GM18858 (cell line): Measurements from ENCODE around the gene CTSW.

Source experiments
- ATAC-seq: cut with Tn5 transposase; IDR thresholded peaks from one replicate; pipeline ENCODE4 v1.9.1; 2021; ENCODE audit not compliant: unreplicated experiment

Gene CTSW

GRCh38 chr11:65855927-65856363 lies 23.7 kb upstream of the CTSW start:
- ATAC-seq, result no peak

DNA sequence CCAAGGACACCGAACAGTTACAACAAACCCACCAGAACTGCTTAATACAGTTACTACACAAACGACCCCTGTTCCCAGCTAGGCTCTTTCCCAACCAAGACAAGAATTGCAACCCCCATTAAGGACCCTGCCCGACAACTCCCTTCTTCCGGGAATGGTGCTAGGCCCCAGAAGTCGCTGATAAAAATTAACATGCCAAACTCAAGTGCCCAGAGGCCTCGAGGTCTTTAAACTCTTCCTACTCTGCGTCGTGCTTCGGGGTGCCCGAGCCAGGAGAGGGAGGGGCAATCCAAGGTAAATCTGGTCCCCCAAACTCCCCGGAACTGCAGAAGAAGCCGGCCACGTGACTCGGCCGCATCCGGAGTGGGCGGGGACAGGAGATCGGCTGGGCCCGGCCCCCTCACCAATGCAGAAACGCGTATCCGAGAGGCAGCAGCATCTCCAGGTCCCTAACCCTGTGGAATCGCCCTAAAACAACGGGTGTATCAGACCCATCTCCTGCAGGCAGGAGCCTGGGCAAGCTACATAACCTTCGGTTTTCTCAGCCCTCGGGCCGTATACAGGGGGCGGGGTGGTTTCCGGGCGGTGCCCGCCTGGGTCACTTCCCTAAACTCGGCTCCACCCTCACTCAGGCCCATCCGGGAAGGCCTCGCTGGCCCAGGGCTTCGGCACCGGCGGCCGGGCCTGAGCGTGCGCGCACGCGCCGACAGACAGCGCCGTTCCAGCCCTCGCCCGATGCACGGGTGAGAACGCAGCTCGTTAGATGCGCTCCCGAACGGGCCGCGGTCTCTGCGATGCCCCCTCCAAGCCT lies 22.7 kb upstream of the CTSW start:
- no peak for ATAC-seq

DNA sequence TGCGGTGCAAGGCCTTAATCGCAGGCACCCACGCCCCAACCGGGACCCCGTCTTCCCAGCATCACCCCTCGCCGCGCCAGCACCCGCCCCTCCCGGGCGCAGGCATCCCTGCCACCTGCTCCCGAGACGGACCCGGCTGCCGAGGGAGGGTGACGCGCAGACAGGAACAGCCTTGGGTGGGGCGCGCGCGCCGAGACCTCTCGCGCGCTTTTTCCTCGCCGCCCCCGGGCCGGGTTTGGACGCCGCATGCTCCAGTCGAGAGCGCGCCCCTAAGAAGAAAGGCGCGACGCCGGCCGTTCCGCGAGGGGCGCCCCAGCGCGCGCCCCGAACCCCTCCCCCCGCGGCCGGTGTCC lies 22.2 kb upstream of the CTSW start:
- ATAC-seq, result no peak

DNA sequence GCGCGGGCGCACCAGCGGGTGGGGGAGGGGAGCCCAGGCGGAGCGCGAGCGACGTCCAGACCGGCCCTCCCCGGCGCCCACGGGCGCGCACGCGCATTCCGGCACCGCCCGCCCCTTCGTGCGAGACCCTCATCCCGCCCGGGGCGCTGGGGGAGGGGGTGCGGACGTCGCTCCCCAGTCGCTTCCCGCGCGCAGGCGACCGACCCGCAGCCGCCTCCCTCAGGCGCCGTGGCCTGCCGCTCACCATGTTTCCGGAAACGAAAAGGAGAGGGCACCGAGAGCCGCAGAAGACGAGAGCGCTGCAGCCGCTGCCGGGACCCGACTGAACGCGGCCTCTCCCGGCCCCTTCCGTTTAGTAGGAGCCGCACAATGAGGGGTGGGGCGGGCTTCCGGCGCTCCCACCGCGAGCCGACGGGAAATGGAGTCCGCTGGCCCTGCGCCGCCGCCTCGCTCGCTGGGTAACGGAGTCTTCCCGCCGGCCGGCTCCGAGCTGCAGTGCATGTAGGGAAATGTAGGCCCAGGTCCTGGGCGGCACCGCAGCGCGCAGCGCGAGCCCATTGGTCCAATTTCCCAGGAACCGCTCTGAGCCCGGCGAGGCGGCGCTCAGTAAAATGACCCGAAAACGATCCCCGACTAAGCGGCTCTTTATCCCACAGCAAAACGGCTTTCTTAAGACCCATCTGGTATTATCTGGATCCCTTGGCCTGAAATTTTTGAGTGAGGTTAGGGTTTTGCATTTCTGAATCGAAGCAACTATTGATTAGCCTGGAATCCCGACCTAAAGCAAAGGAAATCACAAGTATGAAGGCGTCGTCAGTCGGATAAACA lies 21.6 kb upstream of the CTSW start, which contains the start of gene CFL1:
Gene CFL1, minus strand, starts transcription at position 328 of the 828 bp plus-strand sequence. Its CDS starts 81 bp downstream, at position 247.
- ATAC-seq, result no peak

GRCh38 chr11:65858681-65859087 lies 21.0 kb upstream of the CTSW start:
- ATAC-seq, result no peak

DNA sequence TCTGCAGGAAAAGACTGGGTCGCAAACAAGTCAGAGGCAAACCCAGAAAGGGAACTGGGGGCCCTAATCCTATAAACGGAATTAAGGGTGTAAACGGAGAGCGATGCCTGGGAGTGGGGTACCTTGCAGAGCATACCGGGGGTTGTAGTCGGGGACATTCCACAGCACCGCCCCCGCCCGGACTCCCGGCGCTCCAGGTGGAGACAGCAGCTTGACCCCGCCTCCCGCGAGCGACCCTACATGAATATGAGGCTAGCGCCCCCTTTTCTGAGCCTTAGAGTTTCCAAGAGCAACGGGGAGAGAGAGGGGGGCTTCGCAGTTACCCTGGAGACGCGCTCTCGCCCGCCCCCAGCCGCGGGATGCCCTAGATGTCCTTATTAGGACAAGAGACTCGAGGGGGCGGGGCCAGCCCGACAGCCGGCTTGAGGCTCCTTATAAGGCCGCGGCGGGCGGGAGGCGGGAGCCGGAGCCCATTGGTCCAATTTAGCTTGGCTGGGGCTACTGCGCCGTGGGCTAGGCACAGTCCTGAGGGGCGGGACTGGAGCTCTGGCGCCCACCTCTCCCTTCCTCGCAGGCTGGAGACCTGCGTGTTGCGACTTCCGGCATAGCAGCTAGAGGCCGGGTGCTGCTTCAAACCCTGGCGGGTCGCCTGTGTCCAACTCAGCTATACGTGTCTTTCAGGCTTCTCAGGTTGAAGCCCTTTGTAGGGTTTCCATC lies 20.4 kb upstream of the CTSW start:
- peak; percentile 52 for ATAC-seq

GRCh38 chr11:65859812-65860277 lies 19.8 kb upstream of the CTSW start:
- no peak for ATAC-seq

DNA sequence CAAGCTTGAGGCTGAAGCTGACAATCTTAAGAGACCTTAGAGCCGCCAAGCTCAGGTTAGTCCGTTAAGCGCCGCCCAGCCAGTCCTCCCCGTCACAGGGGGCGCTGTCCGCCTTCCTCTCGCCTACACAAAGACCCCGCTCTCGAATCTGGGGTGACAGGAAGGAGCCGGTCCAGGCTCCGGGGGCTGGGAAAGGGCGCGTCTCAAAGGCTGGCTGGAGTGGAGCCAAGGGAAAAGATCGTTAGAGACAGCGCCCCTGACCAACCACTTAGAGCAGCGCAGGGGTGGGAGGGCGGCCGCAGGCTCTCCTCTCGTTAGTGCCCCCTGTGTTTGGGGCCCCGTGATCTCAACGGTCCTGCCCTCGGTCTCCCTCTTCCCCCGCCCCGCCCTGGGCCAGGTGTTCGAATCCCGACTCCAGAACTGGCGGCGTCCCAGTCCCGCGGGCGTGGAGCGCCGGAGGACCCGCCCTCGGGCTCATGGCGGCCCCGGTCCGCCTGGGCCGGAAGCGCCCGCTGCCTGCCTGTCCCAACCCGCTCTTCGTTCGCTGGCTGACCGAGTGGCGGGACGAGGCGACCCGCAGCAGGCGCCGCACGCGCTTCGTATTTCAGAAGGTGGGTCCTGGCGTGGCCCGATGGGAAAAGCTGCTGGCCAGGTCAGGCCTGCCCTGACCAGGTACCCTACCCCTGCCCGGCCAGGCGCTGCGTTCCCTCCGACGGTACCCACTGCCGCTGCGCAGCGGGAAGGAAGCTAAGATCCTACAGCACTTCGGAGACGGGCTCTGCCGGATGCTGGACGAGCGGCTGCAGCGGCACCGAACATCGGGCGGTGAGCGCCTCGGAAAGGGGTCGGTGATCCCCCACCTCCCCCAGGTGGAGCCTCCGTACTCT lies 19.1 kb upstream of the CTSW start, which contains the start of gene MUS81:
Gene MUS81, plus strand, starts transcription at position 156 of the 887 bp plus-strand sequence. Its CDS starts 321 bp downstream, at position 477.
- ATAC-seq, result no peak

GRCh38 chr11:65861165-65861505 lies 18.5 kb upstream of the CTSW start:
- no peak for ATAC-seq

- no peak for ATAC-seq
Observed at GRCh38 chr11:65861533-65862183, 18.0 kb upstream of the CTSW start.

DNA sequence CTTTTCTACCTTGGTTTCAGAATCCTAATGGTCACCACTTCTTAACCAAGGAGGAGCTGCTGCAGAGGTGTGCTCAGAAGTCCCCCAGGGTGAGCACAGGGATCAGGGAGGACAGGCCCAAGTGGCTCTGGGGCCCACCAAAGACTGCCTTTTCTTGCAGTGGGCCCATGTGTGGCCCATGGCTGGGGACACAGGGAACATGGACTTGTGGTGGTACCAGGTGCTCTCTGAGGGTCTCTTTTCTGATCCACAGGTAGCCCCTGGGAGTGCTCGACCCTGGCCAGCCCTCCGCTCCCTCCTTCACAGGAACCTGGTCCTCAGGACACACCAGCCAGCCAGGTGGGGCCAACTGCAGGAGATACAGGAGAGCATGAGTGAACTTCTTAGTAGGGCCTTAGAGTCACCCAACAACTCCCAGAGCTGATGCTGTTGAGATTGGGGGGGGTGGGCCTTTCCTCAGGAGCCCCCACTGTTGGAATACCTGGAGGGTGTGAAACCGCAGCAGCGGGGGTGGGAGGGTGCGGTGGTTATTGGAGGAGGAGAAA lies 17.4 kb upstream of the CTSW start:
- no peak for ATAC-seq

DNA sequence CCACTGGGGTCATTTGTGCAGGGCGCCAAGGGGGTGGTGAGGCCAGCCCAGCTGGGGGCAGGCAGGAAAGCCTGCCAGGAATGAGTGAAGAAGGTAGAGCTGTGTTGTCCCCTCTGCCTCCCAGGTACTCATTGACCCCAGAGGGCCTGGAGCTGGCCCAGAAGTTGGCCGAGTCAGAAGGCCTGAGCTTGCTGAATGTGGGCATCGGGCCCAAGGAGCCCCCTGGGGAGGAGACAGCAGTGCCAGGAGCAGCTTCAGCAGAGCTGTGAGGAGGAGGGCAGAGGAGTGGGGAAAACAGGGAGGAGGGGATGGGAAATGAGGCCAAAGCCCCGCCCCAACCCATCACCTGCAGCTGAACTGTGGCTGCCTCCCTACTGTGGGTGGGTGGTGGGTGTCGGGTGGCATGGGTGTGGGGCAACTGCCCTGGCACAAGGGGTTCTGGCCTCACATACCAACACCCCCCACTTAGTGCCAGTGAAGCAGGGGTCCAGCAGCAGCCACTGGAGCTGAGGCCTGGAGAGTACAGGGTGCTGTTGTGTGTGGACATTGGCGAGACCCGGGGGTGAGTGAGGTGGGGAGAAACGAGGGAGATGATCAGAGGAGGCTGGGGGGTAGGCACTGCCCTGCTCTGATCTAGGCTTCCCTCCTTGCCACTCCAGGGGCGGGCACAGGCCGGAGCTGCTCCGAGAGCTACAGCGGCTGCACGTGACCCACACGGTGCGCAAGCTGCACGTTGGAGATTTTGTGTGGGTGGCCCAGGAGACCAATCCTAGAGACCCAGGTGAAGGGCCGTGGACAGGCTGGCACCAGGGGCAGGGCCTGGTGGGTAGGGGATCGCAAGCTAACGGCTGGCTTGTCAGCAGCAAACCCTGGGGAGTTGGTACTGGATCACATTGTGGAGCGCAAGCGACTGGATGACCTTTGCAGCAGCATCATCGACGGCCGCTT lies 16.4 kb upstream of the CTSW start:
- ATAC-seq, result no peak

- ATAC-seq, result no peak
Observed at GRCh38 chr11:65863889-65864705, 15.5 kb upstream of the CTSW start.

DNA sequence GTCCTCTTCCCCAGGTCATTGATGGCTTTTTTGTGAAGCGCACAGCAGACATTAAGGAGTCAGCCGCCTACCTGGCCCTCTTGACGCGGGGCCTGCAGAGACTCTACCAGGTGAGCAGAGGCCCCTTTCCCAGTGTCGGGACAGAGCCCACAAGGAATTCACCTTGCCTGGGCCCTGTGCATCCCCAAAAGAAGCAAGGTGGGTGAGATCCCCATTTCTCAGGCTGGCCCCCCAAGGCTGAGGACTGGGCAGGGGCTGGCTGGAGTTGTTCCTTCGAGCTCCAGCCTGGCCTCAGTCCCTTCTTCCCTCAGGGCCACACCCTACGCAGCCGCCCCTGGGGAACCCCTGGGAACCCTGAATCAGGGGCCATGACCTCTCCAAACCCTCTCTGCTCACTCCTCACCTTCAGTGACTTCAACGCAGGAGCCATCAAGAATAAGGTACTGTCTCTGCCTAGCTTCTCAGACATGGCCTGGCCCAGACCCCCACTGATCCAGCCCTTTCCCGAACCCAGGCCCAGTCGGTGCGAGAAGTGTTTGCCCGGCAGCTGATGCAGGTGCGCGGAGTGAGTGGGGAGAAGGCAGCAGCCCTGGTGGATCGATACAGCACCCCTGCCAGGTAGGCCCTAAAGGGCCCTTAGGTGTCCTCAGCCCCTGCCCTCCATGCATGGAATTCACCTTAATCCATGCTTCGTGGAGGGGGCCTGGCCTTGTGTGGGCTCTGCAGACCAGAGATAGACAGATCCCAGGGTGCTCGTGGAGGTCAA lies 14.7 kb upstream of the CTSW start:
- no peak for ATAC-seq

DNA sequence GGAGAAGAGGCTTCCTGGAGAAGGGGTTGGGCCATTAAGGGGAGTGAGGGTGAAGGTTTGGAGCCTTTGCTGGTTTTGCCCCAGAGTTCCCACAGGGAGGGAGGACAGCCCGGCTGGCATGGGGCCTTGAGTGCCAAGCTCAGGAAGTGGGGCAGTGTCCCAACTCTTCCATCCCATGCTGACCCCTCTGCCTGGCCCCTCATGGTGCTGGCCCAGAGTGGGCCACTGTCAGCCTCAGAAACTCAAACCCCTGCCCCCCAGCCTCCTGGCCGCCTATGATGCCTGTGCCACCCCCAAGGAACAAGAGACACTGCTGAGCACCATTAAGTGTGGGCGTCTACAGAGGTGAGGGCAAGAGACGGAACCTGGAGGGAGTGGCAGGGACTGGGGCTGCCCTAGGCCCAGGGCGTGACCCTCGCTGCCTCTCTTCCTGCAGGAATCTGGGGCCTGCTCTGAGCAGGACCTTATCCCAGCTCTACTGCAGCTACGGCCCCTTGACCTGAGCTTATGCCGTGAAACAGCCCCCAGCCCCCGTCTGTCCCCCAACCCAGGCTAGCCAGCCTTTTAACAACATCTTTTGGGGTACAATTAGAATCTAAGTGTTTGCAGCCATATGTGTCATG lies 14.0 kb upstream of the CTSW start:
- ATAC-seq, result no peak

DNA sequence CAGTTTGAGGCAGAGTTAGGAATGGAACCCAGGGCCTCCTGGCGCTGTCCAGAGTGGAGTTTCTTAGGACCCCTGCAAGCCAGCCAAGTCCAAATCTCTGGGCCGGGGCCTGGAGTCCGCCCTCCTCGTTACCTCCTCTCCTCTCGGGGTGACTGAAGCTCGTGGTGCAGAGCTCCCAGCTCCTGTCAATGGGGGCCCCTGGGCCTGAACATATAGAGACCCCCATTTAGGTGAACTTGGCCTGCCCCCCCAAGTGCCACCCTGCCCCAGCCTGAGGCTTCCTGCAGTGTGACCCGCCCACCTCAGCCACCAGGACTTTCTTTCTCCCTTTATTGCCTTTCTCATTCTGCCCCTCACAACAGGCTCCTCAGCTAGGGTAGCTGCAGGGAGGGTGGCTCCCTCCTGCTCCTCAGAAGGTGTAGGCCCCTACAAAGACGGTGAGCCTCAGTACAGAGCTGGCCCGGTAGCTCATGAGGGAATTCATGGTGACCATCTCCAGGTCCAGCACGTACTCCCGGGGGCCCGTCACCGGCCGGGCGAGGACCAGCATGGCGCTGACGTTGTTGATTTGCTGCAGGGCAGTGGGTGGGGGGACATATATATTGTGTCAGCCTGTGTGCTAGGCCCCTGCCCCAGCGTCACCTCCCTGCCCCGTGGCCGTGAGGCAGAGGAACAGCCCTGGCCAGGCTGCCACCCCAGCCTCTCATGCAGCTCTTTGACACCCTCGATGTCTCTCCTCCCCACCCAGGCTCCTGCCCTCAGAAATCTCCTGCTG lies 12.9 kb upstream of the CTSW start:
- no peak for ATAC-seq
